ENCODE results near the gene SLC27A4.

GRCh38 chr9:128349125-128349524, 8.8 kb downstream of the SLC27A4 start:
- TF ChIP-seq POLR2A (IDR thresholded peaks at IDR 0.05; ENCODE audit: low read length) (no peak), GATA1 (IDR thresholded peaks at IDR 0.05; ENCODE audit: low read depth, low read length) (no peak)

All from erythroblast (primary cell).